ENCODE data around the gene SLC25A28. TPM values are rescaled to one million over a fixed set of nuclear protein-coding genes. Genes with fewer than 3 reads are reported as not detected.

SLC25A28 gene
- total RNA-seq, 2 experiments from 2014 or later: 31.6 to 36.3 TPM

- peaks cover 25% of the 10 kb centered on the region for H3K4me1 ChIP-seq (ENCODE audit: insufficient read depth, low read length, poor library complexity, severe bottlenecking)
- CTCF ChIA-PET (ENCODE audit: unreplicated experiment): interaction anchor here (0.7 kb wide), 1 partner anchor 188 kb away, joined by 3 read pairs; no protein-coding TSS in a partner anchor
- DNase-seq (ENCODE audit: low spot score): peak; percentile 44
- peaks cover 20% of the 10 kb centered on the region for H4K20me1 ChIP-seq (ENCODE audit: insufficient read depth, low read length)
- no peak overlapping the region for H3K27ac ChIP-seq (ENCODE audit: low read depth, low read length, poor library complexity, severe bottlenecking)
- POLR2A ChIA-PET: interaction anchor here (0.6 to 1.6 kb wide), 2 partner anchors 189 to 199 kb away, joined by 3 to 7 read pairs; partner anchors contain the start of gene GOT1
- H3K4me2 ChIP-seq (ENCODE audit: low read length): peak overlapping the region; percentile 90
- H2AFZ ChIP-seq (ENCODE audit: low read length): no peak overlapping the region; the same call in 1 of the 2 replicates
- no TSS peak for BruUV-seq (replicated peaks)
- H3K9me3 ChIP-seq (ENCODE audit: low read length): no peaks in the 10 kb centered on the region
- no peak for TF ChIP-seq CTCF (conservative IDR thresholded peaks at IDR 0.05; ENCODE audit: low read length)
- no peak for TF ChIP-seq EZH2phosphoT487 (IDR thresholded peaks at IDR 0.05; ENCODE audit: borderline replicate concordance, low read depth, low read length)
- peak overlapping the region; percentile 96 for H3K4me3 ChIP-seq (ENCODE audit: low read depth, low read length, poor library complexity, severe bottlenecking)
- intact Hi-C loops (cut with micrococcal nuclease; ENCODE audit: unreplicated experiment): no loop called here
- H3K79me2 ChIP-seq (ENCODE audit: insufficient read depth, low read depth, low read length): peaks cover 29% of the 10 kb centered on the region; the same call in 1 of the 2 replicates
- peaks cover 15% of the 10 kb centered on the region; the same call in 1 of the 2 replicates for H3K36me3 ChIP-seq (ENCODE audit: insufficient read depth, low read length)
- no peaks in the 10 kb centered on the region for H3K9me2 ChIP-seq (ENCODE audit: insufficient read depth, low read length)
These were observed 994 bp downstream of the SLC25A28 start for GRCh38 chr10:99619090-99619800.

GRCh38 chr10:99617696-99618095 is 2.5 kb downstream of the SLC25A28 start:
- Histone ChIP-seq H2AFZ (ENCODE audit: low read length) (no peak overlapping the region), H3K4me1 (ENCODE audit: insufficient read depth, low read length, poor library complexity, severe bottlenecking) (peaks cover 25% of the 10 kb centered on the region), H3K4me3 (ENCODE audit: low read depth, low read length, poor library complexity, severe bottlenecking) (peak overlapping the region; percentile 96), H3K9me3 (ENCODE audit: low read length) (no peaks in the 10 kb centered on the region), H3K4me2 (ENCODE audit: low read length) (peak overlapping the region; percentile 90), H4K20me1 (ENCODE audit: insufficient read depth, low read length) (peaks cover 20% of the 10 kb centered on the region), H3K27ac (ENCODE audit: low read depth, low read length, poor library complexity, severe bottlenecking) (no peak overlapping the region), H3K9me2 (ENCODE audit: insufficient read depth, low read length) (no peaks in the 10 kb centered on the region), H3K79me2 (ENCODE audit: insufficient read depth, low read depth, low read length) (peaks cover 29% of the 10 kb centered on the region; the same call in 1 of the 2 replicates), H3K36me3 (ENCODE audit: insufficient read depth, low read length) (peaks cover 21% of the 10 kb centered on the region; the same call in 1 of the 2 replicates)
- ChIA-PET POLR2A (interaction anchor here (1.0 kb wide), 1 partner anchor 42 kb away, joined by 4 read pairs; the partner anchor contains the start of gene ENTPD7), CTCF (ENCODE audit: unreplicated experiment) (no interaction called here)
- TF ChIP-seq CTCF (conservative IDR thresholded peaks at IDR 0.05; ENCODE audit: low read length): no peak
- no peak for TF ChIP-seq EZH2phosphoT487 (IDR thresholded peaks at IDR 0.05; ENCODE audit: borderline replicate concordance, low read depth, low read length)
- intact Hi-C loops (cut with micrococcal nuclease; ENCODE audit: unreplicated experiment): no loop called here
- BruUV-seq (replicated peaks): no TSS peak
- no peak for DNase-seq (ENCODE audit: low spot score)

- Histone ChIP-seq H3K9me3 (ENCODE audit: low read length) (no peaks in the 10 kb centered on the region), H4K20me1 (ENCODE audit: insufficient read depth, low read length) (peaks cover 20% of the 10 kb centered on the region), H3K79me2 (ENCODE audit: insufficient read depth, low read depth, low read length) (peaks cover 29% of the 10 kb centered on the region; the same call in 1 of the 2 replicates), H3K9me2 (ENCODE audit: insufficient read depth, low read length) (no peaks in the 10 kb centered on the region), H3K4me1 (ENCODE audit: insufficient read depth, low read length, poor library complexity, severe bottlenecking) (peaks cover 17% of the 10 kb centered on the region), H3K4me2 (ENCODE audit: low read length) (no peak overlapping the region), H3K4me3 (ENCODE audit: low read depth, low read length, poor library complexity, severe bottlenecking) (no peak overlapping the region), H2AFZ (ENCODE audit: low read length) (no peak overlapping the region), H3K36me3 (ENCODE audit: insufficient read depth, low read length) (peaks cover 37% of the 10 kb centered on the region), H3K27ac (ENCODE audit: low read depth, low read length, poor library complexity, severe bottlenecking) (no peak overlapping the region)
- ChIA-PET CTCF (ENCODE audit: unreplicated experiment) (interaction anchor here (1.5 kb wide), 1 partner anchor 180 kb away, joined by 6 read pairs; no protein-coding TSS in a partner anchor), POLR2A (interaction anchor here (0.7 to 1.4 kb wide), 2 partner anchors 17 to 20 kb away, joined by 3 read pairs; no protein-coding TSS in a partner anchor)
- no TSS peak for BruUV-seq (replicated peaks)
- TF ChIP-seq CTCF (conservative IDR thresholded peaks at IDR 0.05; ENCODE audit: low read length) (no peak), EZH2phosphoT487 (IDR thresholded peaks at IDR 0.05; ENCODE audit: borderline replicate concordance, low read depth, low read length) (no peak)
- intact Hi-C loops (cut with micrococcal nuclease; ENCODE audit: unreplicated experiment): no loop called here
- no peak for DNase-seq (ENCODE audit: low spot score)
These were observed 4.8 kb downstream of the SLC25A28 start for GRCh38 chr10:99615426-99615825.

All from OCI-LY7 (cell line).